Measurements from ENCODE around the gene PRPF38B.

GRCh38 chr1:108729481-108729880 is 37.4 kb downstream of the PRPF38B start:
- TF ChIP-seq CTCF (IDR thresholded peaks at IDR 0.05; ENCODE audit: insufficient read depth, low read depth, low read length) (no peak), EZH2 (IDR thresholded peaks at IDR 0.05; ENCODE audit: insufficient read depth, low read length) (no peak)
